HCT116 (cell line): ENCODE results near the gene HDLBP. TPM values are rescaled to one million over a fixed set of nuclear protein-coding genes. Genes with fewer than 3 reads are reported as not detected.

Experiments
- ATAC-seq: fragments of 200-7000 bp; cut with Tn5 transposase; 2 replicates; pipeline ENCODE4 v1.9.1; 2020; ENCODE audit warnings: mild to moderate bottlenecking, moderate library complexity
- BruUV-seq: library from RNA; stranded (reverse); fragments of 400-500 nt; replicated peaks from 2 replicates; lab custom pipeline; 2021; lab: Mats Ljungman, UMichigan
- CTCF ChIA-PET: fragments of 300-600 bp; sonication (Branson Sonifier 250); formaldehyde crosslinking; loops from one replicate; lab custom pipeline; 2021; ENCODE audit warnings: antibody characterized with exemption; lab: Charles Lee
- POLR2A ChIA-PET: fragments of 300-600, 350-600 bp; sonication (Branson Sonifier 250); formaldehyde crosslinking; loops from one replicate; lab custom pipeline; 2021; ENCODE audit warnings: antibody characterized with exemption; lab: Charles Lee
- RAD21 ChIA-PET, 2 experiments: fragments of 300-600 bp; sonication (Branson Sonifier 250); formaldehyde crosslinking; loops; one replicate each; lab custom pipeline; 2023; ENCODE audit warnings: low total read pairs in 2 of 2; ENCODE audit not compliant: uncharacterized antibody in 2 of 2, unreplicated experiment in 2 of 2, low non-redundant PET in 1 of 2; lab: Charles Lee
- DNase-seq: peaks from one replicate; pipeline ENCODE4 v3.0.0-alpha.2; 2010; ENCODE audit warnings: low read depth, low spot score
- H2AFZ ChIP-seq: fragments of 200-600 bp; shearing (Covaris generic), sonication (generic); 2 replicates; pipeline ENCODE4 v1.6.1; 2017; ENCODE audit warnings: low read depth, mixed run types, mixed read lengths, antibody characterized with exemption, low read length; ENCODE audit not compliant: poor library complexity, severe bottlenecking
- H3K27ac ChIP-seq: 2 replicates; pipeline ENCODE4 v1.5.1; 2012; ENCODE audit warnings: low read depth, low read length
- H3K27me3 ChIP-seq: fragments of 200-600 bp; sonication (generic); 2 replicates; pipeline ENCODE4 v1.6.1; 2016; ENCODE audit warnings: mixed run types, low read length, mixed read lengths; ENCODE audit not compliant: insufficient read depth
- H3K36me3 ChIP-seq, 2 experiments: fragments of 200-500 bp in 1 of 2; fragments of 200-600 bp in 1 of 2; sonication (Bioruptor generic) in 1 of 2; sonication (generic) in 1 of 2; 2 replicates each; pipeline versions ENCODE4 v1.5.1 to v1.6.1; 2014 to 2016; ENCODE audit warnings: low read length in 2 of 2, inconsistent platforms in 1 of 2, mixed read lengths in 1 of 2, mixed run types in 1 of 2; ENCODE audit not compliant: insufficient read depth in 2 of 2, control insufficient read depth in 1 of 2
- H3K4me1 ChIP-seq, 2 experiments: fragments of 200-600 bp in 1 of 2; sonication (generic) in 1 of 2; 2 replicates each; pipeline versions ENCODE4 v1.5.1 to v1.6.1; 2012 to 2017; ENCODE audit warnings: low read length in 2 of 2, inconsistent platforms in 1 of 2, mild to moderate bottlenecking in 1 of 2, mixed read lengths in 1 of 2, mixed run types in 1 of 2, moderate library complexity in 1 of 2; ENCODE audit not compliant: insufficient read depth in 2 of 2, control insufficient read depth in 1 of 2
- H3K4me2 ChIP-seq: fragments of 200-600 bp; sonication (generic); 2 replicates; pipeline ENCODE4 v1.6.1; 2017; ENCODE audit warnings: mixed run types, low read length, mixed read lengths
- H3K4me3 ChIP-seq, 2 experiments: fragments of 200-600 bp in 1 of 2; sonication (generic) in 1 of 2; replicated peaks in 1 of 2; 2 replicates each; pipeline ENCODE4 v1.5.1; 2011 to 2016; ENCODE audit warnings: low read length in 2 of 2, control low read depth in 1 of 2, low read depth in 1 of 2, mild to moderate bottlenecking in 1 of 2, mixed read lengths in 1 of 2, mixed run types in 1 of 2
- H3K79me2 ChIP-seq: fragments of 200-600 bp; sonication (generic); 2 replicates; pipeline ENCODE4 v1.6.1; 2017; ENCODE audit warnings: mild to moderate bottlenecking, mixed run types, low read length, moderate library complexity, mixed read lengths; ENCODE audit not compliant: insufficient read depth
- H3K9ac ChIP-seq: fragments of 200-600 bp; sonication (generic); 2 replicates; pipeline ENCODE4 v1.6.1; 2016; ENCODE audit warnings: low read length, mixed read lengths
- H3K9me2 ChIP-seq: fragments of 200-600 bp; sonication (generic), shearing (Covaris generic); 2 replicates; pipeline ENCODE4 v1.6.1; 2017; ENCODE audit warnings: mixed run types, mild to moderate bottlenecking, moderate library complexity; ENCODE audit not compliant: insufficient read depth
- H3K9me3 ChIP-seq, 2 experiments: fragments of 200-500 bp in 1 of 2; fragments of 200-600 bp in 1 of 2; sonication (Bioruptor generic) in 1 of 2; sonication (generic) in 1 of 2; 2 replicates each; pipeline ENCODE4 v1.6.1; 2014 to 2017; ENCODE audit warnings: low read length in 2 of 2, mixed read lengths in 2 of 2, inconsistent platforms in 1 of 2, low read depth in 1 of 2, mild to moderate bottlenecking in 1 of 2, mixed run types in 1 of 2, moderate library complexity in 1 of 2; ENCODE audit not compliant: control insufficient read depth in 1 of 2, insufficient read depth in 1 of 2
- H4K20me1 ChIP-seq: fragments of 200-600 bp; sonication (generic), shearing (Covaris generic); 2 replicates; pipeline ENCODE4 v1.6.1; 2017; ENCODE audit warnings: mixed run types, mild to moderate bottlenecking, moderate library complexity; ENCODE audit not compliant: insufficient read depth
- CBX3 ChIP-seq: IDR thresholded peaks from 2 replicates; pipeline ENCODE4 v1.6.1; 2012; ENCODE audit warnings: low read depth
- CEBPB ChIP-seq: IDR thresholded peaks from 2 replicates; pipeline ENCODE4 v1.6.1; 2012; ENCODE audit warnings: low read depth
- EGR1 ChIP-seq: IDR thresholded peaks from 2 replicates; pipeline ENCODE4 v1.6.1; 2012; ENCODE audit warnings: low read depth
- EZH2 ChIP-seq: fragments of 200-600 bp; sonication (generic); IDR thresholded peaks from 2 replicates; pipeline ENCODE4 v1.6.1; 2017; ENCODE audit warnings: antibody characterized with exemption, mixed run types
- EZH2phosphoT487 ChIP-seq: fragments of 200-600 bp; IDR thresholded peaks from 2 replicates; pipeline ENCODE4 v1.6.1; 2018; ENCODE audit warnings: antibody characterized with exemption, borderline replicate concordance
- FOSL1 ChIP-seq: IDR thresholded peaks from 2 replicates; pipeline ENCODE4 v1.6.1; 2012; ENCODE audit warnings: low read depth
- JUND ChIP-seq: IDR thresholded peaks from 2 replicates; pipeline ENCODE4 v1.6.1; 2012
- MAX ChIP-seq: IDR thresholded peaks from 2 replicates; pipeline ENCODE4 v1.6.1; 2012
- POLR2A ChIP-seq: IDR thresholded peaks from 2 replicates; pipeline ENCODE4 v1.7.0; 2011; ENCODE audit warnings: borderline replicate concordance; ENCODE audit not compliant: insufficient read depth, insufficient read length; ENCODE audit errors: extremely low read depth
- POLR2AphosphoS5 ChIP-seq: IDR thresholded peaks from 2 replicates; pipeline ENCODE4 v1.6.1; 2011; ENCODE audit warnings: mild to moderate bottlenecking, low read depth, low read length, moderate library complexity
- REST ChIP-seq: IDR thresholded peaks from 2 replicates; pipeline ENCODE4 v1.6.1; 2012; ENCODE audit warnings: low read depth
- SIN3A ChIP-seq: IDR thresholded peaks from 2 replicates; pipeline ENCODE4 v1.6.1; 2012; ENCODE audit warnings: low read depth
- SP1 ChIP-seq: IDR thresholded peaks from 2 replicates; pipeline ENCODE4 v1.6.1; 2012; ENCODE audit warnings: low read depth
- SRF ChIP-seq: IDR thresholded peaks from 2 replicates; pipeline ENCODE4 v1.6.1; 2012; ENCODE audit warnings: low read depth
- YY1 ChIP-seq: IDR thresholded peaks from 2 replicates; pipeline ENCODE4 v1.6.1; 2011; ENCODE audit warnings: low read length, low read depth, moderate library complexity, mild to moderate bottlenecking; ENCODE audit not compliant: insufficient replicate concordance; ENCODE audit errors: extremely low read depth
- ZFX ChIP-seq: fragments of 450-650 bp; IDR thresholded peaks from 2 replicates; pipeline ENCODE4 v1.6.1; 2017
- intact Hi-C: fragments of 100-400 bp; cut with micrococcal nuclease; formaldehyde crosslinking; loops from 2 replicates; pipeline ENCODE4 v1.10.0; 2022
- total RNA-seq: library from RNA; stranded (reverse); gene quantifications from one replicate; pipeline ENCODE4 v1.2.1, GENCODE V29; 2021; ENCODE audit not compliant: unreplicated experiment
- TF ChIP-seq, protein P1 (sequence below), 3 experiments: fragments of 200-600 bp in 1 of 3; sonication (generic) in 1 of 3; IDR thresholded peaks in 2 of 3; conservative IDR thresholded peaks in 1 of 3; 2 replicates each; pipeline ENCODE4 v1.5.1; 2012 to 2017; ENCODE audit warnings: low read depth in 2 of 3, low read length in 2 of 3, antibody characterized with exemption in 1 of 3, borderline replicate concordance in 1 of 3, control low read depth in 1 of 3, mild to moderate bottlenecking in 1 of 3, mixed read lengths in 1 of 3, mixed run types in 1 of 3, moderate library complexity in 1 of 3; ENCODE audit not compliant: insufficient read depth in 1 of 3

The HDLBP gene
- total RNA-seq, 1 experiment from 2014 or later = 462 TPM

GRCh38 chr2:241229563-241230401 lies 85.7 kb downstream of the HDLBP start:
- TSS peak; percentile 79 for BruUV-seq
- intact Hi-C loops = no loop called here
- ATAC-seq = no peak

More at GRCh38 chr2:241229563-241230401, 85.7 kb downstream of the HDLBP start:
- no peak overlapping the region for H3K4me2 ChIP-seq
- peaks cover 52 to 57% of the 10 kb centered on the region in 2 experiments for H3K36me3 ChIP-seq
- H4K20me1 ChIP-seq = no peaks in the 10 kb centered on the region
- no peaks in the 10 kb centered on the region for H3K9me3 ChIP-seq
- RAD21 ChIA-PET = no interaction called here
- no peaks in the 10 kb centered on the region for H3K27me3 ChIP-seq
- no peaks in the 10 kb centered on the region for H3K4me1 ChIP-seq
- no peak overlapping the region for H3K9ac ChIP-seq
- POLR2A ChIA-PET = no interaction called here
- H2AFZ ChIP-seq = no peak overlapping the region
- CTCF ChIA-PET = no interaction called here
- DNase-seq = no peak
- no peaks in the 10 kb centered on the region for H3K79me2 ChIP-seq
- H3K27ac ChIP-seq = no peak overlapping the region
- TF ChIP-seq POLR2A (no peak), SRF (no peak), YY1 (no peak), EZH2 (no peak), POLR2AphosphoS5 (no peak), MAX (no peak), CEBPB (no peak), JUND (no peak), EGR1 (no peak), SP1 (no peak), REST (no peak), SIN3A (no peak), FOSL1 (no peak), CBX3 (no peak), EZH2phosphoT487 (no peak), ZFX (no peak)
- TF ChIP-seq, protein P1, sequence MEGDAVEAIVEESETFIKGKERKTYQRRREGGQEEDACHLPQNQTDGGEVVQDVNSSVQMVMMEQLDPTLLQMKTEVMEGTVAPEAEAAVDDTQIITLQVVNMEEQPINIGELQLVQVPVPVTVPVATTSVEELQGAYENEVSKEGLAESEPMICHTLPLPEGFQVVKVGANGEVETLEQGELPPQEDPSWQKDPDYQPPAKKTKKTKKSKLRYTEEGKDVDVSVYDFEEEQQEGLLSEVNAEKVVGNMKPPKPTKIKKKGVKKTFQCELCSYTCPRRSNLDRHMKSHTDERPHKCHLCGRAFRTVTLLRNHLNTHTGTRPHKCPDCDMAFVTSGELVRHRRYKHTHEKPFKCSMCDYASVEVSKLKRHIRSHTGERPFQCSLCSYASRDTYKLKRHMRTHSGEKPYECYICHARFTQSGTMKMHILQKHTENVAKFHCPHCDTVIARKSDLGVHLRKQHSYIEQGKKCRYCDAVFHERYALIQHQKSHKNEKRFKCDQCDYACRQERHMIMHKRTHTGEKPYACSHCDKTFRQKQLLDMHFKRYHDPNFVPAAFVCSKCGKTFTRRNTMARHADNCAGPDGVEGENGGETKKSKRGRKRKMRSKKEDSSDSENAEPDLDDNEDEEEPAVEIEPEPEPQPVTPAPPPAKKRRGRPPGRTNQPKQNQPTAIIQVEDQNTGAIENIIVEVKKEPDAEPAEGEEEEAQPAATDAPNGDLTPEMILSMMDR (IDR thresholded peaks at IDR 0.05 in 2 of 3, conservative IDR thresholded peaks at IDR 0.05 in 1 of 3; ENCODE audit: borderline replicate concordance in 1 of 3, insufficient read depth in 1 of 3, low read depth in 2 of 3, low read length in 2 of 3) = no peak
- H3K4me3 ChIP-seq = no peak overlapping the region
- no peaks in the 10 kb centered on the region for H3K9me2 ChIP-seq
